Measurements from ENCODE around the gene SERPINE1. TPM values are rescaled to one million over a fixed set of nuclear protein-coding genes. Genes with fewer than 3 reads are reported as not detected.

Gene SERPINE1
- total and polyA plus RNA-seq, 2 experiments from 2014 or later = 1,537 to 2,000 TPM

- H3K9ac ChIP-seq = peak overlapping the region; percentile 85
- in situ Hi-C loops (cut with MboI) = no loop called here
- no peaks in the 10 kb centered on the region for H4K20me1 ChIP-seq (ENCODE audit: insufficient read depth)
- no peaks in the 10 kb centered on the region for H3K27me3 ChIP-seq (replicated peaks; ENCODE audit: insufficient read depth)
- no peaks in the 10 kb centered on the region for H3K9me2 ChIP-seq (ENCODE audit: insufficient read depth)
- H3K4me1 ChIP-seq (ENCODE audit: insufficient read depth) = peaks cover 11% of the 10 kb centered on the region
- H2AFZ ChIP-seq = peak overlapping the region; percentile 60
- no peaks in the 10 kb centered on the region for H3K9me3 ChIP-seq (ENCODE audit: low read depth)
- no peak overlapping the region for H3K27ac ChIP-seq
- no peak for DNase-seq
- H3K79me2 ChIP-seq (ENCODE audit: insufficient read depth) = peaks cover 32% of the 10 kb centered on the region
- H3K4me2 ChIP-seq (ENCODE audit: unreplicated experiment) = peak overlapping the region; percentile 98
- H3K4me3 ChIP-seq = peak overlapping the region; percentile 89
- H3F3A ChIP-seq (ENCODE audit: insufficient read depth) = no peaks in the 10 kb centered on the region
- WGBS, 2 experiments (ENCODE audit: low coverage in 1 of 2, low lambda C conversion rate in 2 of 2, missing lambda C conversion rate in 2 of 2) = 2% methylated on average over 29 of the region's 34 CpGs; no CpG with 5 or more reads in 1 of the 2 experiments
- no peak for TF ChIP-seq EZH2 (IDR thresholded peaks at IDR 0.05; ENCODE audit: insufficient read depth, poor library complexity, severe bottlenecking)
- peaks cover 6% of the 10 kb centered on the region; the same call in 1 of the 2 replicates for H3K36me3 ChIP-seq (ENCODE audit: low read depth)
Observed at GRCh38 chr7:101154693-101155102, 27.8 kb downstream of the SERPINE1 start.

GRCh38 chr7:101155303-101155702 lies 28.4 kb downstream of the SERPINE1 start:
- in situ Hi-C loops (cut with MboI) = no loop called here
- TF ChIP-seq EZH2 (IDR thresholded peaks at IDR 0.05; ENCODE audit: insufficient read depth, poor library complexity, severe bottlenecking) (no peak), EZH2phosphoT487 (IDR thresholded peaks at IDR 0.05; ENCODE audit: insufficient read depth, low read depth) (no peak)
- H3K27me3 ChIP-seq (replicated peaks; ENCODE audit: insufficient read depth) = no peaks in the 10 kb centered on the region
- no peak overlapping the region for H3K27ac ChIP-seq
- H2AFZ ChIP-seq = peak overlapping the region; percentile 60
- no peak for DNase-seq
- no peaks in the 10 kb centered on the region for H4K20me1 ChIP-seq (ENCODE audit: insufficient read depth)
- WGBS, 2 experiments (ENCODE audit: low coverage in 1 of 2, low lambda C conversion rate in 2 of 2, missing lambda C conversion rate in 2 of 2) = 33 to 34% methylated on average over 4 of the region's 4 CpGs
- no peaks in the 10 kb centered on the region for H3K9me2 ChIP-seq (ENCODE audit: insufficient read depth)
- peaks cover 32% of the 10 kb centered on the region for H3K79me2 ChIP-seq (ENCODE audit: insufficient read depth)
- H3K36me3 ChIP-seq (ENCODE audit: low read depth) = peaks cover 6% of the 10 kb centered on the region; the same call in 1 of the 2 replicates
- no peaks in the 10 kb centered on the region for H3K9me3 ChIP-seq (ENCODE audit: low read depth)
- H3K4me2 ChIP-seq (ENCODE audit: unreplicated experiment) = peak overlapping the region; percentile 98
- H3K4me3 ChIP-seq = peak overlapping the region; percentile 89
- H3K9ac ChIP-seq = peak overlapping the region; percentile 85
- no peaks in the 10 kb centered on the region for H3F3A ChIP-seq (ENCODE audit: insufficient read depth)
- peaks cover 11% of the 10 kb centered on the region for H3K4me1 ChIP-seq (ENCODE audit: insufficient read depth)

- no peak for DNase-seq
- no peak overlapping the region for H3K9ac ChIP-seq
- peaks cover 6% of the 10 kb centered on the region; the same call in 1 of the 2 replicates for H3K36me3 ChIP-seq (ENCODE audit: low read depth)
- H3K27ac ChIP-seq = no peak overlapping the region
- peaks cover 11% of the 10 kb centered on the region for H3K4me1 ChIP-seq (ENCODE audit: insufficient read depth)
- no peak overlapping the region for H2AFZ ChIP-seq
- no peaks in the 10 kb centered on the region; the same call in 1 of the 2 replicates for H3F3A ChIP-seq (ENCODE audit: insufficient read depth)
- H3K27me3 ChIP-seq (replicated peaks; ENCODE audit: insufficient read depth) = no peaks in the 10 kb centered on the region
- H4K20me1 ChIP-seq (ENCODE audit: insufficient read depth) = no peaks in the 10 kb centered on the region
- H3K9me3 ChIP-seq (ENCODE audit: low read depth) = no peaks in the 10 kb centered on the region
- 72 to 77% methylated on average over 6 of the region's 6 CpGs for WGBS, 2 experiments (ENCODE audit: low coverage in 1 of 2, low lambda C conversion rate in 2 of 2, missing lambda C conversion rate in 2 of 2)
- no peak overlapping the region for H3K4me3 ChIP-seq
- H3K9me2 ChIP-seq (ENCODE audit: insufficient read depth) = no peaks in the 10 kb centered on the region
- in situ Hi-C loops (cut with MboI) = no loop called here
- peaks cover 32% of the 10 kb centered on the region for H3K79me2 ChIP-seq (ENCODE audit: insufficient read depth)
- no peak for TF ChIP-seq EZH2 (IDR thresholded peaks at IDR 0.05; ENCODE audit: insufficient read depth, poor library complexity, severe bottlenecking)
- TF ChIP-seq EZH2phosphoT487 (IDR thresholded peaks at IDR 0.05; ENCODE audit: insufficient read depth, low read depth) = no peak
- H3K4me2 ChIP-seq (ENCODE audit: unreplicated experiment) = no peak overlapping the region
Observed at GRCh38 chr7:101156277-101156676, 29.4 kb downstream of the SERPINE1 start.

GRCh38 chr7:101156866-101157589 lies 30.1 kb downstream of the SERPINE1 start:
- no peak overlapping the region for H3K4me3 ChIP-seq
- H3K79me2 ChIP-seq (ENCODE audit: insufficient read depth) = peaks cover 32% of the 10 kb centered on the region
- in situ Hi-C loops (cut with MboI) = no loop called here
- H4K20me1 ChIP-seq (ENCODE audit: insufficient read depth) = no peaks in the 10 kb centered on the region
- no peak overlapping the region for H3K27ac ChIP-seq
- no peak for DNase-seq
- H3F3A ChIP-seq (ENCODE audit: insufficient read depth) = peaks cover 2% of the 10 kb centered on the region; the same call in 1 of the 2 replicates
- H3K27me3 ChIP-seq (replicated peaks; ENCODE audit: insufficient read depth) = no peaks in the 10 kb centered on the region
- no peak overlapping the region for H2AFZ ChIP-seq
- no peak overlapping the region for H3K4me2 ChIP-seq (ENCODE audit: unreplicated experiment)
- no peak for TF ChIP-seq EZH2phosphoT487 (IDR thresholded peaks at IDR 0.05; ENCODE audit: insufficient read depth, low read depth)
- no peak for TF ChIP-seq EZH2 (IDR thresholded peaks at IDR 0.05; ENCODE audit: insufficient read depth, poor library complexity, severe bottlenecking)
- 90 to 93% methylated on average over 14 of the region's 14 CpGs for WGBS, 2 experiments (ENCODE audit: low coverage in 1 of 2, low lambda C conversion rate in 2 of 2, missing lambda C conversion rate in 2 of 2)
- H3K9ac ChIP-seq = no peak overlapping the region
- H3K36me3 ChIP-seq (ENCODE audit: low read depth) = peaks cover 6% of the 10 kb centered on the region; the same call in 1 of the 2 replicates
- H3K9me3 ChIP-seq (ENCODE audit: low read depth) = no peaks in the 10 kb centered on the region
- H3K9me2 ChIP-seq (ENCODE audit: insufficient read depth) = no peaks in the 10 kb centered on the region
- peaks cover 11% of the 10 kb centered on the region for H3K4me1 ChIP-seq (ENCODE audit: insufficient read depth)
